Calu3 (cell line): ENCODE results near the gene TTC13. TPM values are rescaled to one million over a fixed set of nuclear protein-coding genes. Genes with fewer than 3 reads are reported as not detected.

Experiments used
- BruUV-seq: library from RNA; stranded (reverse); fragments of 400-500 nt; replicated peaks from 2 replicates; lab custom pipeline; 2021; lab: Mats Ljungman, UMichigan
- CTCF ChIA-PET: fragments of 300-600 bp; sonication (Branson Sonifier 250); formaldehyde crosslinking; loops from one replicate; lab custom pipeline; 2022; ENCODE audit warnings: antibody characterized with exemption; lab: Charles Lee
- DNase-seq: peaks from one replicate; pipeline ENCODE4 v3.0.0; 2022
- H3K27ac Mint-ChIP-seq: one replicate; pipeline ENCODE4 v1.8.0; 2022; ENCODE audit warnings: mixed read lengths; ENCODE audit not compliant: unreplicated experiment
- H3K27me3 Mint-ChIP-seq: one replicate; pipeline ENCODE4 v1.8.0; 2022; ENCODE audit warnings: mixed read lengths; ENCODE audit not compliant: unreplicated experiment
- H3K36me3 Mint-ChIP-seq: one replicate; pipeline ENCODE4 v1.8.0; 2022; ENCODE audit warnings: mild to moderate bottlenecking, moderate library complexity, mixed read lengths; ENCODE audit not compliant: insufficient read depth, unreplicated experiment
- H3K4me1 Mint-ChIP-seq: one replicate; pipeline ENCODE4 v1.8.0; 2022; ENCODE audit warnings: mild to moderate bottlenecking, low read depth, mixed read lengths; ENCODE audit not compliant: unreplicated experiment
- H3K4me3 Mint-ChIP-seq: one replicate; pipeline ENCODE4 v1.8.0; 2022; ENCODE audit warnings: mild to moderate bottlenecking, low read depth, moderate library complexity, mixed read lengths; ENCODE audit not compliant: unreplicated experiment
- H3K9me3 Mint-ChIP-seq: one replicate; pipeline ENCODE4 v1.8.0; 2022; ENCODE audit warnings: low read depth, mixed read lengths; ENCODE audit not compliant: unreplicated experiment
- CTCF ChIP-seq: fragments of 200-600 bp; IDR thresholded peaks from one replicate; pipeline ENCODE4 v1.8.0; 2022; ENCODE audit warnings: antibody characterized with exemption; ENCODE audit not compliant: unreplicated experiment
- intact Hi-C: fragments of 100-400 bp; cut with micrococcal nuclease; formaldehyde crosslinking; loops from one replicate; pipeline ENCODE4 v1.10.0; 2022; ENCODE audit not compliant: unreplicated experiment
- total RNA-seq: library from RNA; stranded (reverse); gene quantifications from 2 replicates; pipeline ENCODE4 v1.2.3, GENCODE V29; 2022

The TTC13 gene
- total RNA-seq, 1 experiment from 2014 or later, result 35.6 TPM

- H3K27me3 Mint-ChIP-seq, result no peaks in the 10 kb centered on the region
- TF ChIP-seq CTCF, result no peak
- H3K4me1 Mint-ChIP-seq, result no peaks in the 10 kb centered on the region
- CTCF ChIA-PET, result no interaction called here
- H3K9me3 Mint-ChIP-seq, result no peaks in the 10 kb centered on the region
- H3K27ac Mint-ChIP-seq, result no peak overlapping the region
- no peak for DNase-seq
- intact Hi-C loops, result no loop called here
- peaks cover 5% of the 10 kb centered on the region for H3K36me3 Mint-ChIP-seq
- H3K4me3 Mint-ChIP-seq, result no peak overlapping the region
- no TSS peak for BruUV-seq
These were observed 65.2 kb downstream of the TTC13 start for GRCh38 chr1:230913496-230913895.

DNA sequence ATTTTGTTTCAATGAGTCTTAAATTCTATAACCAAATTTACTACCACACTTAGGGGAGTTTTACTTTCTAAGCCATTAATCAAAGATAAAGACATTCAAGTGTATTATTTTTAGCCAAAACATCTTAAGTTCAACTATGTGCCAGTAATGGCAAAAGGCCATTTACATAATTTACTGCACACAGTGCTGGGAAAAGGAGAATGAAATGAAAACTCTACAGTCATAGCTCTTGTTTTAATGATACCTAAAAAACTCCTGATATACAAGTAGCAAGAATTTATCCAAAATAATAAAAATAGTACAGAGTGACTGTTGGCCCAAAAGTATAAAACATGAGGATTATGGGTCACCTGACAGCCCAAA is 67.9 kb downstream of the TTC13 start:
- CTCF ChIA-PET, result no interaction called here
- TF ChIP-seq CTCF, result no peak
- DNase-seq, result no peak
- Mint-ChIP-seq H3K4me1 (no peaks in the 10 kb centered on the region), H3K36me3 (peaks cover 5% of the 10 kb centered on the region), H3K27ac (no peak overlapping the region), H3K9me3 (no peaks in the 10 kb centered on the region), H3K27me3 (no peaks in the 10 kb centered on the region), H3K4me3 (no peak overlapping the region)
- no TSS peak for BruUV-seq
- intact Hi-C loops, result no loop called here

DNA sequence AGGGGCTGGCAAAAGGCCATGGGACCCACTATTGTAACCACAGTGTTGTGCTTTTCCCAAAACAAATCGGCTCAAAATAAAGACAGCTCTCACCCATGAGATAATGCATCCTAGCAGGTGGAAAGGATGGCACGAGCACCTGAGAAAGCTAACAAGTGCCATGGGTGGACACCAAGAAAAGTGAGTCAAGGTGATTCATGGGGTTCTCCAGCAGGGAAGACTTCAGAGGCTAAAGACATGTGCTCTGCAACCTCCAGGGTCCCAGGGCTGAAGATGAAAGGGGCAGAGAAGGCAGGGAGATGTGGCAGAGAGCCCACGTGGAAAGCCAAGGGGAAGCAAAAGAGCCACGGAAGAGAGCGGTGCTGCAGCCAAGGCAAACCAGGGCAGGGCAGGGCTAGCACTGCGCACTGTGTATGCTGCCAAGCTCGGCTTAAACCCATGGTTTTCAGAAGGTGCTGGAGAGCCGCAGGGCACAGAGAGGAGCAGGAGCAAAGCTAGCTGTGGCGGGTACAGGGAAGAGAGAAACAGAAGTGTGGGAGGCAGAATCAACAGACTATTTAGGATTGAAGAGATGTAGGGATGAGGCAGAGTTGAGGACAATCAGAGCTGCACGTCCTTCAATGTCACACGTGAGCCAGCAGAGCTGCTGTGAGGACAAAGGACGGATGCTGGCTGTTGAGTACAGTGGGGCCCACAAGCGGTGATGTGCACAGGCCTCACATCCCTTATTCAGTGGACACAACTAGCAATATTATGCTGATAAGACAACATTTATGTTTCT is 68.5 kb downstream of the TTC13 start:
- BruUV-seq, result no TSS peak
- CTCF ChIA-PET, result no interaction called here
- no peaks in the 10 kb centered on the region for H3K9me3 Mint-ChIP-seq
- no peak overlapping the region for H3K4me3 Mint-ChIP-seq
- no peak overlapping the region for H3K27ac Mint-ChIP-seq
- DNase-seq, result no peak
- peaks cover 5% of the 10 kb centered on the region for H3K36me3 Mint-ChIP-seq
- H3K4me1 Mint-ChIP-seq, result no peaks in the 10 kb centered on the region
- no peak for TF ChIP-seq CTCF
- H3K27me3 Mint-ChIP-seq, result no peaks in the 10 kb centered on the region
- intact Hi-C loops, result no loop called here

- no TSS peak for BruUV-seq
- H3K27ac Mint-ChIP-seq, result no peak overlapping the region
- no peaks in the 10 kb centered on the region for H3K9me3 Mint-ChIP-seq
- intact Hi-C loops, result no loop called here
- peaks cover 5% of the 10 kb centered on the region for H3K36me3 Mint-ChIP-seq
- TF ChIP-seq CTCF, result no peak
- no peak for DNase-seq
- CTCF ChIA-PET, result interaction anchor here (1.2 kb wide), 1 partner anchor 10 kb away, joined by 3 read pairs; no protein-coding TSS in a partner anchor
- no peaks in the 10 kb centered on the region for H3K4me1 Mint-ChIP-seq
- no peak overlapping the region for H3K4me3 Mint-ChIP-seq
- H3K27me3 Mint-ChIP-seq, result no peaks in the 10 kb centered on the region
These were observed 71.0 kb downstream of the TTC13 start for GRCh38 chr1:230907472-230908205.
